Stimulated activated CD4-positive, alpha-beta T cell treated with anti-CD3 and anti-CD28 coated beads, TNF-alpha, amount 100 ng/mL, for 4 hours (primary cell): ENCODE results near the gene ALOX15.
"Not testable (repeated sequence)": the region's sequence is repeated elsewhere in the genome, so short reads cannot be mapped to it uniquely, and the experiment has no call there.

Source experiments
- DNase-seq, 3 experiments: peaks; one replicate each; pipeline ENCODE4 v3.0.0-alpha.2; 2020; ENCODE audit warnings: low read depth in 3 of 3

The ALOX15 gene

DNA sequence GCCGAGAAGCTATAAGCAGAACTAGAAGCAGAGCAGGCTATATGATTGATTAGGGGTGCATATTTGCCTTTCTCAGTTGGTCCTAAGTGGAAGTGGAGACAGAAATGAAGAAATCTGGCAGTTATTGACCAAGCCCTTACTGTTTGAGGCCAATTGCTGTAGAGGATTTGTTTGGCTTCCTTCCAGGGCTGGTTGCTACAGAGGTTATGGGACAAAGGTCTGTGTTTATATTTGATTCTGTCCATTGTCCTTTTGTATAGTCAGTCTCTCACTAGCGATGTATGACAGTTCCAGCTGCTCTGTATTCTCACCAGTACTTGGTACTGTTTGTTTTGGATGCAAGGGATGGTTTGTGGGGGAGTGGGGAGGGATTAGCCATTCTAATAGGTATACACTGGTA lies 7.3 kb upstream of the ALOX15 start:
- DNase-seq: no peak

DNA sequence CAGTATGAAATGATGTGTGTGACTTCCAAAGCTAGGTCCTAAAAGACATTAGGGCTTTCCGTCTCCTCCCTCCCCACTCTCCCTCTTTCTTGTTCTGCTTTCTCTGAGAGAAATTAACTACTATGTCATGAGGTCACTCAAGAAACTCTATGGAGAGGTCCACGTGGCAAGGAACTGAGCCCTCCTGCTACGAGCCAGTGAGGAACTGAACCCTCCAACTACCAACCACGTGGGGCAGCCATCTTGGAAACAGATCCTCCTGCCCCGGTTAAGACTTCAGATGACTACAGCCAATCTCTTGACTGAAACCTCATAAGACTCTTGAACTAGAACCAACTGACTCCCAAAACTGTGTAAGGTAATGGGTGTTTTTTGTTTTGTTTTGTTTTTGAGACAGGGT lies 4.2 kb upstream of the ALOX15 start:
- no peak for DNase-seq

DNA sequence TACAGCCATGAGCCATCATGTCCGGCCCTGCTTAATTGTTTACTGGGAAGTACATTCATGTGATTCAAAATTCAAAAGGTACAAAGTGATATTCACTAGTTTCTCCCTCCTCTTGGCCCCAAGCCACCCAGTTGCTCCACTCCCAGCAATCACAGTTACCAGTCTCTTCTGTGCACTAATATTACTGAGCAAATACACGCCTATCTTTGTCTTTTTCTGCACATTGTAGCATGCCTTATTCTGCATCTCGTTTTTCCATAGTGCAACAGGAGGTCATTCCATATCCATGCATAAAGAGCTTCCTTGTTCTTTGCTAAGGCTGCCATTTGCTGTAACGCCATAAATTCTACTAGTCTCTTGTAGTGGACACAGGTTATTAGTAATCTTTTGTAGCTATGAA lies 2.2 kb upstream of the ALOX15 start:
- no peak for DNase-seq

DNA sequence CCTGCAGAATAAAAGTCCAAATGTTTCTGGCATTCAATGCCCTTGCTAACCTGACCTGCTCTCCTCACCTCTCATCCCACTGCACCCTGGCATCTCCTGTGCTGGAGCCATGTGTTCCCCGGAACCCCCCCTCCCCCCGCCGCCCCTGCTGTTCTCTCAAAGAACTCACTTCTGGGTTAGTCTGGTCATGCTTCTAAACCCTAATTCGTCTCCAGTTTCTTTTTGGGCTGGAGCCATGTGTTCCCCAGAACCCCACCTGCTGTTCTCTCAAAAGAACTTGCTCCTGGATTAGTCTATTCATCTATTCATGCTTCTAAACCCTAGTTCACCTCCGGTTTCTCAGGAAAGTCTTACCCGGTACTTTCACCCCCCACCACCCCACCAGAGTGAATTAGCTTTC lies 808 bp upstream of the ALOX15 start:
- DNase-seq: no peak

DNA sequence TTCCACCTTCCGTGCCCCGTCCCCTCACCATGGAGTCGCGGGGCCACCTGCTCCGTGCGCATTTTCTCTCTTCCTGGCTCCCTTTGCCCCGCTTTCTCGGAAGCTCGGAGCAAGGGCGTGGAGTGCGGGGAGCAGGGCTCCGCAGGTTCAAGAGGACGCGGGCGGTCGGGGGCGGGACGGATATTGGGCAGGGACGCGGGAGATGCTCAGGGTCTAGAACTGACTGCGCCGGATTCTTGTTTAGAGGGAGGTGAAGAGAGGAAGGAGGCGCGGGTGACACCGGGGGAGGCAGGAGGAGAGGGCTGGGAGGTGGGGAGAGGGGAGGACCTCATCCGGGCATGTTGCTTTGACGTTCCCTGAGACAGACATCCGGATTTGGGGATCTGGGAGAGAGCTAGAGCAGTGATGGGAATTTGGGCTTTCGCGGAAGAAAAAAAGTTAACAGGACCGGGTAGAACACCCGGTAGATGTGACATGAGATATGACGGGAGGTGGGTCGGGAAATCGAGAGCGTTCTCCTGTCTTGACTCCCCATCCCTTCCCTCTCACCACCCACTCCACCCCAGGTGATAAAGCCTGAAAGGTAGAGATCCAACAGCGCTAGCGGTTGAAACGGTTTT lies 799 bp downstream of the ALOX15 start:
- not testable (repeated sequence) for DNase-seq

DNA sequence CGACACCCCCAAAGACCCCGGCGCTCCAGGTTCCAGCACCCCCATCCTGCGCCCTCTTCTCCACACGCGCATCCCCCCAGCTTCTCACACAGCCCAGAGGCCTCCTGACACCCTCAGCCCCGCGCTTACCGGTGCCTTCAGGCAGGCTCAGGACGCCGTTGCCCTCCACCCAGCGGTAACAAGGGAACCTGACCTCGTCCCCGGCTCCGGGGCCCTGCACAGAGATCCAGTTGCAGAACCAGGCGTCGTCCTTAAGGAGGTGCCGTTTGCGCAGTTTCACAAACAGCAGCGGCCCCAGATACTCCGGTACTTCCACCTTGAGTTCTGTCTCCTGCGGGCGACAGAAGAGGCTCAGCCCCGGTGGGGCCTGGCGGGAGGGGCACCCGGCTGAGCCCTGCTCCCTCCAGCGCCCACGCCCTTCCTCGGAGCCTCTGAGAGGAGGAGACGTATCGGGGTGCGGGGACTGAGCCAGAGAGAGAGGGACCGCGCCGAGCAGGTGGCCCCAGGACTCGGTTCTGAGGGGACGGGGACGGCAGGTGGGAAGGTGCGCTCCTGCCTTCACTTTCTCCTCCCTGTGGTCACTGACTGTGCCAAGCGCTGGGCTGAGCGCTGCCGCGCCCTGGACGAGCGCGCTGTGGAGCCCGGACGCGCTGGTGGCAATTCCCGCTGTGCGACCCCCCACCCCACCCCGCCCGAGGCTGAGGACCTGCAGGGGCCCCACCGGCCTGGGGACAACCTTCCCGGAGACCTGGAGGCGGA lies 2.0 kb downstream of the ALOX15 start:
- DNase-seq: not testable (repeated sequence)

DNA sequence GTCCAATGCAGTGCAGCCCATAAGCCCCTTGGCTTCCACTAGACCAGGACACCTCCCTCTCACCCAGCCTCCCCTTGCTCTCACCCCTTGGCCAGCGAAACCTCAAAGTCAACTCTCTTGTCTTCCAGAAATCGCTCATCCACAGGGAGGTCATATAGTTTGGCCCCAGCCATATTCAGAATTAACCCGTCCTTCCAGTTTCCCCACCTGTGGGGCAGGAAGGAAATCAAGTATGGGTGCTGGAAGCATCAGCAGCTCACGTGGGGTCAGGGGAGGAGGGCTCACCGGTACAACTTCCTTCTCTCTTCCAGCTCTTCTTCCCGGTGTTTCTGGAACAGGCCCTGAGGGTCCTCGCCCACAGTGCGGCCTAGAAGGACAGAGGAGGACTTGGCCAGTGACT lies 2.7 kb downstream of the ALOX15 start:
- DNase-seq: not testable (repeated sequence)

DNA sequence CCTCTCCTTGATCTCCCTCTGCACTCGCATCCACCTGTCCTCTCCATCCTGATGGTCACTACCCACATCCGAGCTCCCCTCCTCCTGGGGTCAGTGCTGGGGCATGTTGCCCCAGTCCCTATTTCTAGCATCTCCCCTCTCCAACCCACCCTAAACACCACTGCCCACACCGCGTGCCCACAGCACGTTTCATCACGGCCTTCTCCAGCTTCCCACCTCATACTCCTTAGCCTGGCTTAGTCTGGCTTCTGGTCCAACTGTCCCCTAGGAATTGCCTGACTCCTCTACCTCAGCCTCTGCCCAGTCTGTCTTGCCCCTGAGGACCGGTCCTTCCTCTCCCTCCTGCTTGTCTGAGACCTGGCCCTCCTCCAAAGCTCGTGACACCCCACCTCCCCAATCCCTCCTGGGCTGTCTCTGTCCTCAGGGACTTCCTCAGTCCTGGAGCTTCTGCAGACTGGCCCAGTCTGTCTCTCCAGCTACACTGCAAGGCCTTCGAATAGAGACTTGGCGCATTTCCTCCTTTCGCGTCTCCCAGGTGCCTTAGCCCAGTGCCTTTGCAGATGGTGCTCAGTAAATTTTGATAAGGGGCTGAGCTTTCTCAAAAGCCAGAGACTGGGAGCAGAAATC lies 4.9 kb downstream of the ALOX15 start:
- no peak for DNase-seq

DNA sequence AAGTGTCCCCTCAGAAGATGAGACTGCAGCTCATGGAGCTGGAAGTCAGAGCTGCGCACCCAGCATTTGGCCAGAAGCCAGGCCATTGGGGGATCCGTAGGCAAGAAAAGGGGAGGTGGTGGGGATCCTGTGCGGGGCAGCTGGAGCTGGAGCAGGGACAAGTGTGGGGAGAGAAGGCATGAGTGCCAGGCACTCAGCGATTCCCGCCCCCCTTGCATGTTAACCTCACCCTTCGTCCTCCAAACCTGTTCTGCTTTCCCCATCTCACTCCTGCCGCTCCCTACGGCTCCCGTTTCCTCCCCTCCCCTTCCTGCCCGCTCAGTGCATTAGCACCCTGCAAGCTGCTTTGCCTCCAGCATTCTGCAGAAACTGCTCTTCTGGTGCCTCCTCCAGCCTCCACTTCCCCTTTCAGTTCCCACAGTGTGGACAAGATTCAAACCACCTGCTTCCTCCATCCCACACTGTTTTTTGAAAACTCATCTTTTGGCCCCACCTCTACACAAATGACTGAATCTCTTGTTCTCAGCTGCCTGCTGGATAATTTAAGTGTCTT lies 5.6 kb downstream of the ALOX15 start:
- DNase-seq: no peak

DNA sequence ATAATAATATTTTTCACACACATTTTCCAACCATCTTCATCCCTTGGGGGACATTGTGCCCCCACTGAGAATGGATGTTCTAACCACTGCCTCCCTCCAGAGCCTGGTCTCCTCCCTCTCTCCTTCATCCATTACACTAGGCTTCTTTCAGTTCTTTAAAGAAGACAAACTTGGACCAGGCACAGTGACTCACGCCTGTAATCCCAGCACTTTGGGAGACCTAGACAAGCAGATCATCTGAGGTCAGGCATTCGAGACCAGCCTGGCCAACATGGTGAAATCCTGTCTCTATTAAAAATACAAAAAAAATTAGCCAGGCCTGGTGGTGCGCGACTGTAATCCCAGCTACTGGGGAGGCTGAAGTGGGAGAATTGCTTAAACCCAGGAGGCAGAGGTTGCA lies 6.5 kb downstream of the ALOX15 start:
- no peak for DNase-seq

DNA sequence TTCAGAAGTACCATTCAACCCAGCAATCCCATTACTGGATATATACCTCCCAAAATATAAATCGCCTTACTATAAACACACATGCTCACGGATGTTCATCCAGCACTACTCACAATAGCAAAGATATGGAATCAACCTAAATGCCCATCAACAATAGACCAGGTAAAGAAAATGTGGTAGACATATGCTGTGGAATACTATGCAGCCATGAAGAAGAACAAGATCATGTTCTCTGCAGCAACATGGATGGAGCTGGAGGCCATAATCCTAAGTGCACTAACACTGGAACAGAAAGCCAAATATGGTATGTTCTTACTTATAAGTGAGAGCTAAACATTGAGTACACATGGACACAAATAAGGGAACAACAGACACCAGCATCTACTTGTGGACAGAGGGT lies 7.8 kb downstream of the ALOX15 start:
- no peak for DNase-seq

DNA sequence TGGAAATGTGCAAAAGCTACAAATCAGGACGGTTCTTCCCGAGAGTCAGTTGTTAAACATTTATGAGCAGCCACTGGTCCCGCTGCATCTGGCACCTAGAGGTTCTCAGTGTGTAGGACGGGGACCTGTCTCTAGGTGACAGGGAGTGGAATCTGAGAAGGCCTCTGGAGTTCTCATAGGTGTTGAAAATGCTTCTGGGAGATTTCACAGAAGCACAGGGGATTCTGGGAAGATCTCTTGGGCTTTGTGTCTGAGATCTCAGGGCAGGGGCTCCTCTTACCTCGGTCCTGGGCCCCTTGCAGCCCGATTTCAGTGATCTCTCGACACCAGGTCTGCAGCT lies 8.9 kb downstream of the ALOX15 start:
- DNase-seq: no peak

DNA sequence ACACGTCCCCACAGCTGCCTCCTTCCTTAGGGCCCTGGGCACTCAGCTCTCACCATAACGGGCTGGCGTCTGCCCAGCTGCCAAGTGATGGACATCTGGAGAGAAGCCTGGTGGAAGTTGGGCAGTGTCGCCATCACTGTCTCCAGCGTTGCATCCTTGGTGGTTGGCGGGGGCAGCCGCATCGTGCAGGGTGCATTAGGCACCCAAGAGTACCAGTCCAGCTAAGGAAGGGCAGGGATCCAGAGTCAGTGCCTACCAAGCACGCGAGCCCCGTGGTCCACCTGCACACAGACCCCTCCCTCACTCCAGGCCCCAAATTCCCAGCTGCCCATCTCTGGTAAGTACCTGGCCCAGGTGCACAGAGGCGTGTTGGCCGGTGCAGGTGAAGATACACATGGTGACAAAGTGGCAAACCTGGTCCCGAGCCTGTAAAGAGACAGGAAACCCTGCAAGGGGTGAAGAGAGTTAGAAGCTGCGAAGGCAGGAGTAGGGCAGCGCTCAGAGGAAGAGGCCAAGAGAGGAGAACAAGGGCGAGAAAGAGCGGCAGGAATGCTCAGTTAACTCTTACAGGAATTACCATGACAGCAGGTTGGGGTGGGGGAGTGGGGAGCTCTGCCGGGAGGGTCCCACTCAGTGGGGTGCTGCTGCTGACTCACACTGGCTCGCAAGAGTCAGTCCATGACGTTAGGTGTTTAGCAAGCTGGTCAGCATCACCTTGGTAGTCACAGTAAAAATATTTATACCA lies 9.5 kb downstream of the ALOX15 start:
- DNase-seq: no peak

DNA sequence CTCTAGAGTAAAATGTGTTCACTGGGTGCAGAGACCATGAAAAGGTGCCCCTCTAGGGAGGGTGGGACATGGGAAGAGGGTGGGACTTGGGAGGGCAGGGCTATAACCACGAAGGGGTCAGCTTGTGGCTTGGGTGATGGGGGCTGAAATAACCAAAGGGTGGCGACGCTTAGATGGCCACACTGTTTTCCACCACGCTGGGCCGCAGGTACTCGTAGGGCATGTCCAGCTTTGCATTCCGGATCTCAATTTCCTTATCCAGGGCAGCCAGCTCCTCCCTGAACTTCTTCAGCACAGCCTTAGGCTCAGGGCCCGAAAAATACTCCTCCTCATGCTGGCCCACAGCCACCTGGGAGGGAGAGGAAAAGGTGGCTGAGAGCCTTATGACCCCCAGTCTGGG lies 10.0 kb downstream of the ALOX15 start:
- DNase-seq: no peak

DNA sequence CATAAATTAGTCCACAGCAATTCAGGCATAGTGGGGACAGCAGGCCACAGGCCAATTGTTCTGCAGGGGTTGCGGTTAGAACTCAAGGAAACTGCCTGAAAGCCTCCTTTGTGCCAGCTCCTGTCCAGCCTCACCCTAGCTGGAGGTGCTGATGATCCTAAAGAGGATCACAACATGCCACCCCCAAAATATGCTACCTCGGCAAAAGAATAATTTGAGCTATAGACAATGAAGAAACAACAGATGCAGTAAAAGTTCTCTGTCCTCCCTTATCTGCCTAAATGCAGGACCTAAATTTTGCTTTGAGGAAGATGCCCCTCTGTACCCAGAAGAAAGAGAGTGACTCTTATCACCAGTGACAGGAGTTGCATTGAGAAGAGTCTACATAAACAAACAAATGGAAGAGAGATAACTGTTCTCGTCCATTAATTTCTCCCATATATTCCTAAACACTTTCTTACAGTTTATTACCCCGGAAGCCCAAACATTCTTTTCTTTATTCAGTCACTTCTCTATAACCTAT lies 14.7 kb downstream of the ALOX15 start:
- no peak for DNase-seq

DNA sequence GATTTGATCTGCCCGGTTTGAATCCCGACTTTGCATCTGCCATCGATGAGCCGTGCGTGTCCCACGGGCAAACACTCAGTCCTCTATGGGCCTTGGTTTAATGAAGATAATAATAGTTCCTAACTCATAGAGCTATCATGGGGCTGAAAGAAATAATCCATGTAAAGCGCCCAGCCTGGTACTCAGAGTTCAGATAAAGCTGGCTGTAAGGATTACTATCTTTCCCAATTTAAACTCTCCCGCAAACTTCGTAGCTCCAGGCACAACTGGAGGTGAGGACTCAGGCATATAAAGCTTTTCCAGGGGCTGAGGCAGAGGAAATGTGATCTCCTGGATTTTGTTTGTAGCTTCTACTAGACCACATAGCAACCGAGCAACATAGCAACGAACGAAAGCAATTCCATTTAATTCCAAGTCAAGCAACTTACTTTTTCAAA lies 16.3 kb downstream of the ALOX15 start:
- no peak for DNase-seq

DNA sequence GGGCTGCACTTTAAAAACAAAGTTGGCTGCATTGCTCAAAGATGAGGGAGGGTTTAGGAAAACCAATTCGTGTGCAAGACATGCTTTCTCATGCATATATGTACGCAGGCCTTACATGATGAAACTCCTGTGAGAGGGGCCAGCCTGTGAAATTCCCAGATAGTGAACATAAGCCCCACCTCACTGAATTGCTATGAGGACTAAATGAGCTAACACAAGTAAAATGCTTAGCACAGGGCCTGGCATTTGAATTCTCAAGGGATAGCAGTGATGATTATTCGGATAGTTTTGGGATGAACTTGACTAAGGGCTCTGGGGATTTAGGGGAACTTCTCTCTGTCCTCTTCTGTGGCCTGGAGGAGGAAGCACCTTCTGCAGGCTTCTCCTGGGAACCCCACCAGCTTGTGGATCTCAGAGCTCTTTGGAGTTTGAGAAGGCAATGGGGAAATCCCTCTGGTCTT lies 17.0 kb downstream of the ALOX15 start:
- not testable (repeated sequence) for DNase-seq

DNA sequence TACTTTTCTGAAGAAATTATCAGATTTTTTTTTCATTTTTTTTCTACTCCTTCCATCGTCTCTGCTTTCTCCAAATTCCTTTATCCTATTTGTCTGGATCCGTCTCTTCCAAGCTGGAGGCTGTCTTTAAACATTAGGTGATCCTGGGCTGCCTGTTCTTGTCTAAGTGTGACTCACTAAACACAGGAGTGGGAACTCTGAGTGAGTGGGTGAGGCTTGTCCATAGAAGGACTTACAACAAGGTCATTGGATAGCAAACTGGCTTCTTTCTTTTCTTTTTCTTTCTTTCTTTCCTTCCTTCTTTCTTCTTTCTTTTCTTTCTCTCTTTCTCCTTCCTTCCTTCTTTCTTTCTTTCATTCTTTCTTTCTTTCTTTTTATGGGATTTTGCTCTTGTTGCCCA lies 18.2 kb downstream of the ALOX15 start:
- no peak for DNase-seq

DNA sequence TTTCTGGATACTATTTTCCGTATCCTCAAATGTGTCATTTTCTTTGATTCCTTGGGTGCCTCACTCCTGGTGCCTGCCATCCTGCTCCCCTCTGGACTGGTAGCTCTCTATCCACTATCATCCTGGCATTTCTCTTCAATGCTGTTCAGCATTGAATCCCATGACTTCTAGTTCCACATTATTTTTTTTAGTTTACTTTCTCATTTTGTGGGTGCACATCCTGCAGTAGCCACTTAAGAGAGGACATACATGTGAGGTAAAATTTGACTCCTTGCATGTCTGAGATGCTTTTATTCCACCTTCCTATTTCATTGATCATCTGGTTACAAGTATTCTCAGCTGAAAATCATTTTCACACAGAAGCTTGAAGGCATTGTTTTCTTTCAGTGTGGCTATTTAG lies 19.1 kb downstream of the ALOX15 start:
- DNase-seq: no peak

DNA sequence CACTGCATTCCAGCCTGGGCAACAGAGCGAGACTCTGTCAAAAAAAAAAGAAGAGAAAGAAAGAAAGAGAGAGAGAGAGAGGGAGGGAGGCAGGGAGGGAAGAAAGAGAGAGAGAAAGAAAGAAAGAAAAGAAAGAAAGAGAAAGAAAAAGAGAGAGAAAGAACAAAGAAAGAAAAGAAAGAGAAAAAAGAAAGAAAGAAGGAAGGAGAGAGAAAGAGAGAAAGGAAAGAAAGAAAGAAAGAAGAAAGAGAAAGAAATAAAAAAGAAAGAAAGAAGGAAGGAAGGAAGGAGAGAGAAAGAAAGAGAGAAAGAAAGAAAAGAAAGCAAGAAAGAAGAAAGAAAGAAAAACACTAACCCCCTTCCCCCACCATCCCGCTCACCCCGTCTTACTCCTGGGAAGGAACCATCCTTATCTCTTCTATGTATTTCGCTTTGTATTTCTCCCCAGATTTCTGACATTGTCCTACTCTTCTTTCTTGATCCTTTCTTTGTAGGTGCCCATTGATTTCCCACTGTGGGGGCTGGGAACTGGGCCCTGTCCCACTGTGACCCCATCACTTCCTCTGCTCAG lies 20.9 kb downstream of the ALOX15 start:
- no peak for DNase-seq

DNA sequence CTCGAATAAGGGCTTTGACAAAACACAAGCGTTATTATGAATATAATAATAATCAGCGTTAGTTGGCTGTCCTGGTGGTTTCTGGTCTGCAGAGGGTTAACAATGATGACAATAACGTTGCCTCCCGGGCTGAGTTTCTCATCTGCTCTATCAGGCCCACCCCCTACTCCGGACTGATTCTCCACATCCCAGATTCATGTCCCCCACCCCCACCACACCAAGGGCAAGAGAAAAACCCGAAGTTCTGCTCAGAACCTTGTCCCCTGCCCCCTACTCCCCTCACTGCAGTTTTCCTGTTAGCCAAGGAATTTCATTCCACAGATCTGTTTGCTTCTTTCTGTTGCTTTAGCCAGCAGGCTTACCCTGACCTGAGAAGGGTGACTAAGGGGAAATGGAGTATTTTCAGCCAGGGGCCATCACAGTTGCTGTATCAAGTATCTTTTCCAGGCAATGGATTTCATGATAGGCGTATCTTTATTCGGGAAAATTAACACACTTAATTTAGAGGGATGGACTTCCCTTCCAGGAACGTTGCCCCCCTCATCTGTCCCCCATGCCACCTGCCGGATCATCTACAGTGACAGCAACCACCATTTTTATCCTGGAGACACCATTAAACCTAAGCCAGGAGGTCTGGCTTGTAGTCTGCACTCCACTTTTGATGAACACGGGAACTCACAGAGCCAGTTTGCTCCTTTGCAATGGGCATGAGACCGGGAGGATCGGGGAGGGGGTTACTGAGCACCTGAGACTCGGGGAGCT lies 23.7 kb downstream of the ALOX15 start:
- DNase-seq: no peak
